H1 (cell line): ENCODE results near the gene PHEX. TPM values are rescaled to one million over a fixed set of nuclear protein-coding genes. Genes with fewer than 3 reads are reported as not detected.

Source experiments
- CTCF ChIA-PET: fragments of 300-600 bp; sonication (Branson Sonifier 250); formaldehyde crosslinking; loops from one replicate; lab custom pipeline; 2021; ENCODE audit not compliant: partially characterized antibody; lab: Charles Lee
- POLR2A ChIA-PET: fragments of 300-600 bp; sonication (Branson Sonifier 250); formaldehyde crosslinking; loops from one replicate; lab custom pipeline; 2021; ENCODE audit warnings: inconsistent platforms; ENCODE audit not compliant: partially characterized antibody; lab: Charles Lee
- DNase-seq, 2 experiments: peaks; one replicate each; pipeline versions ENCODE4 v3.0.0 to v3.0.0-alpha.2; 2010 to 2022; ENCODE audit warnings: low spot score in 2 of 2, low read depth in 1 of 2, mixed read lengths in 1 of 2
- FAIRE-seq: peaks from 2 replicates; lab custom pipeline; 2011; peaks lifted over from hg19 to GRCh38; lab: Jason Lieb, UNC
- H2AFZ ChIP-seq: 2 replicates; pipeline ENCODE4 v1.8.1; 2012; ENCODE audit warnings: low read length, inconsistent platforms
- H2AK5ac ChIP-seq: 2 replicates; pipeline ENCODE4 v1.6.1; 2013; ENCODE audit warnings: low read depth, low read length
- H2BK120ac ChIP-seq: replicated peaks from 2 replicates; pipeline ENCODE3; 2013; ENCODE audit warnings: low read depth, low read length, inconsistent platforms
- H2BK12ac ChIP-seq: 2 replicates; pipeline ENCODE4 v1.6.1; 2013; ENCODE audit warnings: low read depth, low read length
- H2BK15ac ChIP-seq: 2 replicates; pipeline ENCODE4 v1.6.1; 2013; ENCODE audit warnings: low read length
- H2BK20ac ChIP-seq: 2 replicates; pipeline ENCODE4 v1.6.1; 2013; ENCODE audit warnings: low read length
- H2BK5ac ChIP-seq: 2 replicates; pipeline ENCODE4 v1.6.1; 2013; ENCODE audit warnings: low read depth, low read length
- H3K14ac ChIP-seq: 2 replicates; pipeline ENCODE4 v1.6.1; 2013; ENCODE audit warnings: inconsistent platforms; ENCODE audit not compliant: insufficient read length
- H3K18ac ChIP-seq: 2 replicates; pipeline ENCODE4 v1.6.1; 2013; ENCODE audit warnings: low read length; ENCODE audit errors: extremely low read depth
- H3K23ac ChIP-seq: 2 replicates; pipeline ENCODE4 v1.6.1; 2013; ENCODE audit warnings: inconsistent platforms; ENCODE audit not compliant: insufficient read length
- H3K23me2 ChIP-seq: 2 replicates; pipeline ENCODE4 v1.6.1; 2013; ENCODE audit warnings: low read depth, low read length
- H3K27ac ChIP-seq: 2 replicates; pipeline ENCODE4 v1.6.1; 2011; ENCODE audit warnings: low read depth, low read length, inconsistent platforms
- H3K27me3 ChIP-seq, 4 experiments: replicated peaks in 1 of 4; 1 replicate in 1 of 4; 2 replicates in 3 of 4; pipeline versions ENCODE4 v1.6.1 to v1.8.1; 2011 to 2013; ENCODE audit warnings: low read length in 3 of 4, mild to moderate bottlenecking in 3 of 4, inconsistent platforms in 2 of 4, mixed read lengths in 2 of 4, moderate library complexity in 1 of 4; ENCODE audit not compliant: control insufficient read depth in 3 of 4, insufficient read depth in 3 of 4; ENCODE audit errors: extremely low read depth in 1 of 4
- H3K36me3 ChIP-seq, 4 experiments: 2 replicates each; pipeline versions ENCODE4 v1.6.1 to v1.8.1; 2011 to 2013; ENCODE audit warnings: mild to moderate bottlenecking in 4 of 4, low read length in 3 of 4, moderate library complexity in 2 of 4, control low read depth in 1 of 4, inconsistent platforms in 1 of 4; ENCODE audit not compliant: insufficient read depth in 4 of 4, control insufficient read depth in 2 of 4
- H3K4ac ChIP-seq: replicated peaks from 2 replicates; pipeline ENCODE3; 2013; ENCODE audit warnings: low read length, low read depth, mixed read lengths, inconsistent platforms; ENCODE audit not compliant: insufficient read length
- H3K4me1 ChIP-seq, 4 experiments: replicated peaks in 1 of 4; 1 replicate in 1 of 4; 2 replicates in 3 of 4; pipeline versions ENCODE4 v1.6.1 to v1.8.1; 2011 to 2013; ENCODE audit warnings: low read length in 3 of 4, inconsistent platforms in 2 of 4, mixed read lengths in 1 of 4; ENCODE audit not compliant: insufficient read depth in 4 of 4, control insufficient read depth in 3 of 4
- H3K4me2 ChIP-seq, 2 experiments: 2 replicates each; pipeline versions ENCODE4 v1.6.1 to v1.8.1; 2011 to 2013; ENCODE audit warnings: low read depth in 2 of 2, low read length in 2 of 2, control low read depth in 1 of 2, inconsistent platforms in 1 of 2, mild to moderate bottlenecking in 1 of 2; ENCODE audit not compliant: insufficient read depth in 1 of 2
- H3K4me3 ChIP-seq, 4 experiments: fragments of 200-600, 300-600 bp in 1 of 4; sonication (generic), shearing (Covaris generic), sonication (Bioruptor Twin) in 1 of 4; 2 replicates each; pipeline versions ENCODE4 v1.5.1 to v1.8.1; 2011 to 2016; ENCODE audit warnings: low read length in 4 of 4, low read depth in 3 of 4, control low read depth in 2 of 4, inconsistent platforms in 2 of 4, mild to moderate bottlenecking in 2 of 4, mixed read lengths in 1 of 4, moderate library complexity in 1 of 4; ENCODE audit not compliant: insufficient read depth in 2 of 4; ENCODE audit errors: extremely low read depth in 1 of 4
- H3K56ac ChIP-seq: replicated peaks from 2 replicates; pipeline ENCODE3; 2013; ENCODE audit warnings: low read depth, mild to moderate bottlenecking, mixed read lengths, low read length, inconsistent platforms; ENCODE audit not compliant: insufficient read length
- H3K79me1 ChIP-seq: 2 replicates; pipeline ENCODE4 v1.6.1; 2013; ENCODE audit warnings: low read depth, low read length, control low read depth
- H3K79me2 ChIP-seq, 2 experiments: 2 replicates each; pipeline versions ENCODE4 v1.6.1 to v1.8.1; 2012 to 2013; ENCODE audit warnings: low read length in 2 of 2, mild to moderate bottlenecking in 2 of 2, inconsistent platforms in 1 of 2; ENCODE audit not compliant: insufficient read depth in 2 of 2, control insufficient read depth in 1 of 2
- H3K9ac ChIP-seq, 4 experiments: replicated peaks in 1 of 4; 1 replicate in 1 of 4; 2 replicates in 3 of 4; pipeline versions ENCODE4 v1.6.1 to v1.8.1; 2011 to 2013; ENCODE audit warnings: low read depth in 3 of 4, low read length in 3 of 4, control low read depth in 2 of 4, mild to moderate bottlenecking in 2 of 4, moderate library complexity in 2 of 4, inconsistent platforms in 1 of 4; ENCODE audit errors: extremely low read depth in 1 of 4
- H3K9me3 ChIP-seq, 2 experiments: 2 replicates each; pipeline versions ENCODE4 v1.6.1 to v1.8.1; 2012 to 2013; ENCODE audit warnings: mild to moderate bottlenecking in 2 of 2, moderate library complexity in 2 of 2, control low read depth in 1 of 2, inconsistent platforms in 1 of 2, low read depth in 1 of 2, low read length in 1 of 2, mixed read lengths in 1 of 2; ENCODE audit not compliant: insufficient read depth in 2 of 2
- H4K20me1 ChIP-seq, 2 experiments: replicated peaks in 1 of 2; 2 replicates each; pipeline versions ENCODE3 to v1.8.1; 2011 to 2013; ENCODE audit warnings: inconsistent platforms in 2 of 2, low read length in 2 of 2, mild to moderate bottlenecking in 1 of 2; ENCODE audit not compliant: insufficient read depth in 2 of 2, control insufficient read depth in 1 of 2
- H4K5ac ChIP-seq: 2 replicates; pipeline ENCODE4 v1.6.1; 2013; ENCODE audit warnings: low read length, low read depth, mixed read lengths, inconsistent platforms; ENCODE audit not compliant: insufficient read length
- H4K8ac ChIP-seq: 2 replicates; pipeline ENCODE4 v1.8.0; 2013; ENCODE audit warnings: mild to moderate bottlenecking, moderate library complexity, low read length, inconsistent platforms; ENCODE audit not compliant: insufficient read depth; ENCODE audit errors: extremely low read depth
- H4K91ac ChIP-seq: replicated peaks from 2 replicates; pipeline ENCODE3; 2013; ENCODE audit warnings: low read length, mixed read lengths, inconsistent platforms; ENCODE audit not compliant: insufficient read length
- BRCA1 ChIP-seq: IDR thresholded peaks from 2 replicates; pipeline ENCODE4 v1.6.1; 2012; ENCODE audit warnings: low read depth, low read length, improper control_type of control experiment
- KDM5A ChIP-seq: fragments of 200-600 bp; IDR thresholded peaks from 2 replicates; pipeline ENCODE4 v1.7.1; 2012; ENCODE audit warnings: mild to moderate bottlenecking, low read length, inconsistent platforms, mixed read lengths
- RFX5 ChIP-seq: IDR thresholded peaks from 2 replicates; pipeline ENCODE4 v1.6.1; 2011; ENCODE audit warnings: low read depth, low read length, improper control_type of control experiment, borderline replicate concordance
- SIRT6 ChIP-seq: IDR thresholded peaks from one replicate; pipeline ENCODE4 v1.7.1; 2012; ENCODE audit warnings: low read length, inconsistent platforms
- YY1 ChIP-seq: IDR thresholded peaks from 2 replicates; pipeline ENCODE4 v1.6.1; 2011; ENCODE audit warnings: low read depth, mild to moderate bottlenecking, low read length
- WGBS, 2 experiments: shearing (Covaris generic) in 1 of 2; methylation state at CpG; one replicate each; pipeline versions ENCODE4 v1.1.6 to v1.1.7; 2013 to 2015; ENCODE audit warnings: low lambda C conversion rate in 2 of 2, mixed read lengths in 2 of 2, inconsistent platforms in 1 of 2, low coverage in 1 of 2, missing lambda C conversion rate in 1 of 2; ENCODE audit not compliant: insufficient replicate concordance in 2 of 2, insufficient coverage in 1 of 2, insufficient read length in 1 of 2; ENCODE audit errors: extremely low coverage in 1 of 2, missing lambda C conversion rate in 1 of 2; 5-methylcytosine and 5-hydroxymethylcytosine counted together
- polyA plus RNA-seq, 7 experiments: library from polyadenylated mRNA; depleted of rRNA in 3 of 7; stranded (reverse) in 5 of 7; unstranded in 2 of 7; fragments of >200 nt in 5 of 7; fragments of 200-250 nt in 2 of 7; gene quantifications; 1 replicate in 5 of 7; 2 replicates in 1 of 7; 4 replicates in 1 of 7; pipeline versions ENCODE4 v1.2.1 to v1.2.3, GENCODE V29; 2011 to 2013; ENCODE audit warnings: missing spikeins in 2 of 7, mixed read lengths in 2 of 7
- total RNA-seq: library from RNA; stranded (reverse); fragmentation: NEBNext Ultra II Directional; extraction: Animal tissue kit (Norgen Biotek cat#: 25700); gene quantifications from 2 replicates; pipeline ENCODE4 v1.2.1, GENCODE V29; 2021

Gene PHEX
- total and polyA plus RNA-seq, 2 of the 8 experiments (the other 6 are each of a cell fraction or from before 2014, with no cell fraction given): 0.03 to 0.11 TPM

DNA sequence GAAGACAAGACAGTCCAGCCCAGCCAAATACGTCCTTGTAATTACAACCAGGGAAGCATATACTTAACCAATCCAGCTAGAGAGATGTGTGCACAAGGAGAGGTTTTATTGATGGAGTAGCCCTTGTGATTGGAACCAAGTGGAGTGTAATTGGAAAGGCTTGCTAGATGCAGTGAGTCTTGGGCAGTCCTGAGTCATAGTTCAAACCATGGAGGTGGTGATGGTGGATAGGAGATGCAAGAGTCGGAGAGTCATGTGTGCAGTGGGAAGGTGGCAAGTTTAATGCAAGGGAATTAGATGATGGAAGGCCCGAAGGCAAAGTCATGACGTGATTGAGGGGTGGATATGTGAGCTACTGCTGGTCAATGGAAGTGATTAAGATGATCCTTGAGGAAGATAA lies 63.7 kb downstream of the PHEX start:
- Histone ChIP-seq H3K9ac (no peak overlapping the region), H3K27me3 (no peaks in the 10 kb centered on the region), H2AFZ (no peak overlapping the region), H2BK120ac (no peak overlapping the region), H4K5ac (no peak overlapping the region), H2AK5ac (no peak overlapping the region), H4K20me1 (no peaks in the 10 kb centered on the region), H3K79me1 (no peaks in the 10 kb centered on the region), H3K56ac (no peak overlapping the region), H3K18ac (no peak overlapping the region), H2BK20ac (no peak overlapping the region), H3K79me2 (no peaks in the 10 kb centered on the region), H3K23me2 (no peaks in the 10 kb centered on the region; the same call in 1 of the 2 replicates), H3K14ac (no peak overlapping the region), H4K91ac (no peak overlapping the region), H3K4me3 (no peak overlapping the region), H3K9me3 (no peaks in the 10 kb centered on the region), H3K4me1 (no peaks in the 10 kb centered on the region), H2BK12ac (no peak overlapping the region), H3K23ac (no peak overlapping the region), H2BK5ac (no peak overlapping the region), H2BK15ac (no peak overlapping the region), H3K27ac (no peak overlapping the region), H3K4me2 (no peak overlapping the region), H4K8ac (no peak overlapping the region), H3K4ac (no peak overlapping the region), H3K36me3 (no peaks in the 10 kb centered on the region)
- FAIRE-seq (no peak), DNase-seq (no peak)
- 89% methylated on average over 4 of the region's 4 CpGs; no CpG with 5 or more reads in 1 of the 2 experiments for WGBS, 2 experiments
- CTCF ChIA-PET: interaction anchor here (1.1 to 1.3 kb wide), 2 partner anchors 13 to 24 kb away, joined by 3 to 5 read pairs; no protein-coding TSS in a partner anchor
- POLR2A ChIA-PET: no interaction called here
- TF ChIP-seq YY1: no peak
- no peak for TF ChIP-seq SIRT6
- no peak for TF ChIP-seq KDM5A
- no peak for TF ChIP-seq BRCA1
- TF ChIP-seq RFX5: no peak
- TF ChIP-seq, all 59 proteins: peak for 0
